Epithelial cell of umbilical artery (primary cell): ENCODE data around the gene BEAN1. TPM values are rescaled to one million over a fixed set of nuclear protein-coding genes. Genes with fewer than 3 reads are reported as not detected.

Experiments used
- total RNA-seq: library from RNA; depleted of rRNA; stranded (reverse); fragments of >200 nt; gene quantifications from 2 replicates; pipeline ENCODE4 v1.2.3, GENCODE V29; 2014

Gene BEAN1
- total RNA-seq, result 0.15 TPM in 1 of 2 replicates, not detected in the other

DNA sequence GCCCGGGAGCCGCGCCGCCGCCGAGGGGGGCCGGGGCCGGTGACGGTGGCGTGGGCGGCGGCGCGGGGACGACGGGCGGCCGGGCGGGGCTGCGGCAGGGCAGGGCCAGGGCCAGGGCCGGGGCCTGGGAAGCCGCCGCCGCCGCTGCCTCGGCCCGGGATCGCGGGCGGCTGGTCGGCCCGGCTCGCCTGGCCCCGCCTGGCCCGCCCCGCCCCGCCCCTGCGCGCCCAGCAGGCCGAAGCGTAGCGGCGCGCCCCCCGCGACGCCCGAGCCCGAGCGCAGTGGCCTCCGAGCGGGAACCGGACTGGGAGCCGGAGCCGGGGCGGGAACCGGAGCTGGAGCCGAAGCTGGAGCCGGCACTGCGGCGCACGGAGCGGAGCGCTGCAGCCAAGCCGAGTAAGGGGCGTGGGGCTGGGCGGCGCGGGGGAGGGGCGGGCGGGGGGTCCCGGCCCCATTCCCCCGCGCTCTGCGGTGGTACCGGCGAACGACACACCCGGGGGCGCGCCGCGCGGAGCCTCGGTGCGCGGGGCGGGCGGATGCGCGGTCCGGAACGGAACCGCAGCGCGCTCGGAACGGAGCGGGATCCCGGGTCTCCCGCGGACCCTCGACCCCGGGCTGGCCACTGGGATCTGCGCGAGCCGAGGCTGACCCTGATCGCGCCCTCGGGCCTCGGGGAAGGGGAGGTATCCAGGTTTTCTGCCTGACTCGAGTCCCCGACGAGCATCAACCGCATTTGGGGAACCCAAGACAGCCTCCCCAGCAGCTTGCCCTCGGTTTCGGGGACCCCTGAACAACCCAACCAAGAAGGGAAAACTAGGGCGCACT lies at the start of gene BEAN1:
Gene BEAN1 (plus strand): TSS at position 260 of the 825 bp plus-strand sequence. CDS start 10,382 bp downstream, outside the sequence.

Other genes with a start within 250 kb of the BEAN1 start
- gene CDH5, start 60.6 kb upstream of the BEAN1 start, total RNA-seq, result 373 and 422 TPM in 2 replicates
- gene TK2, start 122.8 kb downstream of the BEAN1 start, total RNA-seq, result 26.0 and 28.9 TPM in 2 replicates
- 118 and 121 TPM in 2 replicates for gene CKLF, start 125.3 kb downstream of the BEAN1 start, total RNA-seq
- 0.32 and 0.91 TPM in 2 replicates for gene CMTM1, start 139.1 kb downstream of the BEAN1 start, total RNA-seq
- gene CMTM2, start 152.2 kb downstream of the BEAN1 start, total RNA-seq, result not detected in 2 replicates
- gene CMTM3, start 177.4 kb downstream of the BEAN1 start, total RNA-seq, result 14.7 and 18.8 TPM in 2 replicates